Naive B cell (primary cell): ENCODE measurements around the gene CHST11. TPM values are rescaled to one million over a fixed set of nuclear protein-coding genes. Genes with fewer than 3 reads are reported as not detected.

Experiments
- ATAC-seq, 2 donors: fragments of 150-1000 bp; cut with Tn5 transposase; 2 replicates each; pipeline ENCODE4 v1.10.0; 2021; ENCODE audit warnings: low read depth in 2 of 2, mild to moderate bottlenecking in 2 of 2, moderate library complexity in 2 of 2
- DNase-seq: peaks from one replicate; pipeline ENCODE4 v3.0.0; 2022
- H3K27ac Mint-ChIP-seq, 6 donors: one replicate each; pipeline ENCODE4 v1.8.0; 2020 to 2022; ENCODE audit warnings: mild to moderate bottlenecking in 6 of 6, mixed read lengths in 6 of 6, moderate library complexity in 5 of 6, inconsistent platforms in 2 of 6
- H3K27me3 Mint-ChIP-seq, 3 donors: one replicate each; pipeline ENCODE4 v1.8.0; 2021 to 2022; ENCODE audit warnings: mixed read lengths in 3 of 3, mild to moderate bottlenecking in 1 of 3
- H3K36me3 Mint-ChIP-seq, 2 donors: one replicate each; pipeline ENCODE4 v1.8.0; 2020 to 2022; ENCODE audit warnings: mixed read lengths in 2 of 2, inconsistent platforms in 1 of 2, mild to moderate bottlenecking in 1 of 2
- H3K4me1 Mint-ChIP-seq, 3 donors: one replicate each; pipeline ENCODE4 v1.8.0; 2020 to 2022; ENCODE audit warnings: mixed read lengths in 3 of 3, inconsistent platforms in 1 of 3, mild to moderate bottlenecking in 1 of 3, moderate library complexity in 1 of 3
- H3K4me3 Mint-ChIP-seq, 8 donors: one replicate each; pipeline ENCODE4 v1.8.0; 2020 to 2022; ENCODE audit warnings: mild to moderate bottlenecking in 8 of 8, mixed read lengths in 8 of 8, moderate library complexity in 8 of 8, inconsistent platforms in 2 of 8
- H3K9me3 Mint-ChIP-seq, 7 donors: one replicate each; pipeline ENCODE4 v1.8.0; 2020 to 2022; ENCODE audit warnings: mixed read lengths in 7 of 7, mild to moderate bottlenecking in 5 of 7, inconsistent platforms in 2 of 7, moderate library complexity in 1 of 7
- polyA plus RNA-seq, 6 donors: library from polyadenylated mRNA; unstranded; fragments of 300-500 nt; fragmentation: Illumina TruSeq; gene quantifications; one replicate each; pipeline ENCODE4 v1.2.3, GENCODE V29; 2021; ENCODE audit warnings: low read depth in 6 of 6

CHST11 gene
- polyA plus RNA-seq, 6 donors from 2014 or later = 39.8 to 63.6 (median 58.6) TPM

GRCh38 chr12:104785886-104786285 lies 329.1 kb downstream of the CHST11 start:
- H3K4me3 Mint-ChIP-seq = no peak overlapping the region
- peaks cover 2 to 17% (median 10%) of the 10 kb centered on the region in 7 donors for H3K9me3 Mint-ChIP-seq
- peaks cover 10% of the 10 kb centered on the region in 2 donors for H3K36me3 Mint-ChIP-seq
- ATAC-seq = no peak
- H3K4me1 Mint-ChIP-seq = peaks cover 5 to 8% (median 6%) of the 10 kb centered on the region in 3 donors
- H3K27me3 Mint-ChIP-seq = peaks cover 2 to 9% (median 5%) of the 10 kb centered on the region in 3 donors
- no peak for DNase-seq
- H3K27ac Mint-ChIP-seq = peak overlapping the region in 1 of 6 donors; percentile 3

- Mint-ChIP-seq H3K4me1 (peaks cover 5 to 8% (median 6%) of the 10 kb centered on the region in 3 donors), H3K27me3 (peaks cover 0 to 5% (median 2%) of the 10 kb centered on the region in 3 donors), H3K9me3 (peaks cover 0 to 13% (median 6%) of the 10 kb centered on the region in 7 donors), H3K27ac (no peak overlapping the region), H3K36me3 (peaks cover 5 to 6% of the 10 kb centered on the region in 2 donors), H3K4me3 (no peak overlapping the region)
- DNase-seq (no peak), ATAC-seq (no peak)
Measured at GRCh38 chr12:104786352-104786751, 329.6 kb downstream of the CHST11 start.

- Mint-ChIP-seq H3K9me3 (peaks cover 0 to 2% (median 0%) of the 10 kb centered on the region in 7 donors), H3K27ac (peak overlapping the region in 2 of 6 donors; percentile 51 to 56), H3K36me3 (no peaks in the 10 kb centered on the region), H3K4me1 (peaks cover 8 to 12% (median 9%) of the 10 kb centered on the region in 3 donors), H3K4me3 (no peak overlapping the region), H3K27me3 (peaks cover 0 to 6% (median 0%) of the 10 kb centered on the region in 3 donors)
- no peak for DNase-seq
- ATAC-seq = no peak
Measured at GRCh38 chr12:104788840-104789271, 332.1 kb downstream of the CHST11 start.

- Mint-ChIP-seq H3K27ac (peak overlapping the region in 3 of 6 donors; percentile 8 to 86 (median 55)), H3K4me1 (peaks cover 8 to 12% (median 9%) of the 10 kb centered on the region in 3 donors), H3K4me3 (peak overlapping the region in 6 of 8 donors; percentile 44 to 91 (median 76)), H3K27me3 (peaks cover 0 to 6% (median 0%) of the 10 kb centered on the region in 3 donors), H3K9me3 (peaks cover 0 to under 1% (median 0%) of the 10 kb centered on the region in 7 donors), H3K36me3 (no peaks in the 10 kb centered on the region)
- ATAC-seq (peak; percentile 62 to 69), DNase-seq (peak; percentile 28)
Measured at GRCh38 chr12:104790296-104791125, 333.8 kb downstream of the CHST11 start.

- Mint-ChIP-seq H3K9me3 (no peaks in the 10 kb centered on the region), H3K27me3 (peaks cover 0 to 6% (median 0%) of the 10 kb centered on the region in 3 donors), H3K36me3 (no peaks in the 10 kb centered on the region), H3K4me1 (peaks cover 8 to 12% (median 9%) of the 10 kb centered on the region in 3 donors), H3K4me3 (no peak overlapping the region), H3K27ac (no peak overlapping the region)
- ATAC-seq = no peak
- no peak for DNase-seq
Measured at GRCh38 chr12:104792570-104792969, 335.8 kb downstream of the CHST11 start.

- no peak for ATAC-seq
- peaks cover 0 to 6% (median 4%) of the 10 kb centered on the region in 3 donors for H3K27me3 Mint-ChIP-seq
- no peak overlapping the region for H3K27ac Mint-ChIP-seq
- H3K4me1 Mint-ChIP-seq = peaks cover 8 to 12% (median 9%) of the 10 kb centered on the region in 3 donors
- no peaks in the 10 kb centered on the region for H3K36me3 Mint-ChIP-seq
- DNase-seq = no peak
- no peaks in the 10 kb centered on the region for H3K9me3 Mint-ChIP-seq
- H3K4me3 Mint-ChIP-seq = no peak overlapping the region
Measured at GRCh38 chr12:104793285-104793684, 336.5 kb downstream of the CHST11 start.

GRCh38 chr12:104793968-104794367 lies 337.2 kb downstream of the CHST11 start:
- H3K9me3 Mint-ChIP-seq = no peaks in the 10 kb centered on the region
- no peak for ATAC-seq

GRCh38 chr12:104796475-104796862 lies 339.7 kb downstream of the CHST11 start:
- Mint-ChIP-seq H3K4me3 (no peak overlapping the region), H3K27ac (no peak overlapping the region), H3K4me1 (peaks cover 0 to 6% (median 5%) of the 10 kb centered on the region in 3 donors), H3K9me3 (no peaks in the 10 kb centered on the region), H3K36me3 (no peaks in the 10 kb centered on the region), H3K27me3 (peaks cover 0 to 6% (median 4%) of the 10 kb centered on the region in 3 donors)
- no peak for DNase-seq
- ATAC-seq = no peak

More at GRCh38 chr12:104793968-104794367, 337.2 kb downstream of the CHST11 start:
- DNase-seq = no peak
- no peaks in the 10 kb centered on the region for H3K36me3 Mint-ChIP-seq
- H3K4me3 Mint-ChIP-seq = no peak overlapping the region
- no peak overlapping the region for H3K27ac Mint-ChIP-seq
- peaks cover 8 to 12% (median 9%) of the 10 kb centered on the region in 3 donors for H3K4me1 Mint-ChIP-seq
- peaks cover 0 to 6% (median 4%) of the 10 kb centered on the region in 3 donors for H3K27me3 Mint-ChIP-seq

GRCh38 chr12:104799458-104799857 lies 342.7 kb downstream of the CHST11 start:
- Mint-ChIP-seq H3K4me3 (no peak overlapping the region), H3K4me1 (no peaks in the 10 kb centered on the region), H3K36me3 (no peaks in the 10 kb centered on the region), H3K9me3 (no peaks in the 10 kb centered on the region), H3K27ac (no peak overlapping the region), H3K27me3 (peaks cover 0 to 4% (median 0%) of the 10 kb centered on the region in 3 donors)
- ATAC-seq = no peak
- DNase-seq = no peak

- Mint-ChIP-seq H3K27me3 (peaks cover 0 to 4% (median 0%) of the 10 kb centered on the region in 3 donors), H3K4me1 (no peaks in the 10 kb centered on the region)
Measured at GRCh38 chr12:104801005-104801404, 344.3 kb downstream of the CHST11 start.

GRCh38 chr12:104801427-104801826 lies 344.7 kb downstream of the CHST11 start:
- peak overlapping the region in 1 of 6 donors; percentile 5 for H3K27ac Mint-ChIP-seq
- no peaks in the 10 kb centered on the region for H3K4me1 Mint-ChIP-seq
- ATAC-seq = no peak
- H3K9me3 Mint-ChIP-seq = no peaks in the 10 kb centered on the region
- H3K4me3 Mint-ChIP-seq = no peak overlapping the region
- peaks cover 0 to 4% (median 0%) of the 10 kb centered on the region in 3 donors for H3K27me3 Mint-ChIP-seq
- no peaks in the 10 kb centered on the region for H3K36me3 Mint-ChIP-seq
- no peak for DNase-seq

More at GRCh38 chr12:104801005-104801404, 344.3 kb downstream of the CHST11 start:
- no peak overlapping the region for H3K4me3 Mint-ChIP-seq
- H3K36me3 Mint-ChIP-seq = no peaks in the 10 kb centered on the region
- no peak for ATAC-seq
- peak overlapping the region in 1 of 6 donors; percentile 5 for H3K27ac Mint-ChIP-seq
- DNase-seq = no peak
- no peaks in the 10 kb centered on the region for H3K9me3 Mint-ChIP-seq

GRCh38 chr12:104802208-104802607 lies 345.5 kb downstream of the CHST11 start:
- DNase-seq = no peak
- peaks cover 0 to 4% (median 0%) of the 10 kb centered on the region in 3 donors for H3K27me3 Mint-ChIP-seq
- H3K36me3 Mint-ChIP-seq = no peaks in the 10 kb centered on the region
- H3K27ac Mint-ChIP-seq = peak overlapping the region in 1 of 6 donors; percentile 58
- H3K4me3 Mint-ChIP-seq = no peak overlapping the region
- peaks cover 0 to 1% (median 0%) of the 10 kb centered on the region in 7 donors for H3K9me3 Mint-ChIP-seq
- ATAC-seq = no peak
- no peaks in the 10 kb centered on the region for H3K4me1 Mint-ChIP-seq

GRCh38 chr12:104805186-104805585 lies 348.4 kb downstream of the CHST11 start:
- Mint-ChIP-seq H3K36me3 (no peaks in the 10 kb centered on the region), H3K4me3 (no peak overlapping the region), H3K9me3 (peaks cover 0 to 1% (median 0%) of the 10 kb centered on the region in 7 donors), H3K27me3 (no peaks in the 10 kb centered on the region), H3K27ac (no peak overlapping the region), H3K4me1 (peaks cover 10 to 11% (median 11%) of the 10 kb centered on the region in 3 donors)
- ATAC-seq (no peak), DNase-seq (no peak)
